DND-41 (cell line): Measurements from ENCODE around the gene SYNJ1.
"Not testable (repeated sequence)": the region's sequence is repeated elsewhere in the genome, so short reads cannot be mapped to it uniquely, and the experiment has no call there.

Experiments used
- CTCF ChIP-seq: IDR thresholded peaks from 2 replicates; pipeline ENCODE4 v1.5.1; 2012; ENCODE audit warnings: borderline replicate concordance, low read length, moderate library complexity, mild to moderate bottlenecking; ENCODE audit not compliant: poor library complexity, severe bottlenecking; ENCODE audit errors: extremely low read depth
- EZH2 ChIP-seq: IDR thresholded peaks from 3 replicates; pipeline ENCODE4 v1.6.1; 2012; ENCODE audit warnings: borderline replicate concordance, low read depth, mild to moderate bottlenecking, moderate library complexity, low read length, inconsistent platforms; ENCODE audit not compliant: severe bottlenecking

GRCh38 chr21:32695482-32695881 lies 32.3 kb downstream of the SYNJ1 start:
- not testable (repeated sequence) for TF ChIP-seq CTCF, EZH2
